HUES6 (cell line): ENCODE data around the gene FOXG1.
A peak's percentile ranks its signal among the peaks of the same experiment; 100 is the strongest.

Experiments used
- H3K27ac ChIP-seq: 2 replicates; pipeline ENCODE4 v1.7.0; 2013; ENCODE audit warnings: low read depth, mild to moderate bottlenecking, low read length, inconsistent platforms
- H3K27me3 ChIP-seq: 2 replicates; pipeline ENCODE4 v1.6.1; 2013; ENCODE audit warnings: low read length; ENCODE audit not compliant: control insufficient read depth, insufficient read depth
- H3K36me3 ChIP-seq: 2 replicates; pipeline ENCODE4 v1.6.1; 2013; ENCODE audit warnings: low read length; ENCODE audit not compliant: control insufficient read depth, insufficient read depth
- H3K4me1 ChIP-seq: 2 replicates; pipeline ENCODE4 v1.6.1; 2013; ENCODE audit warnings: low read length; ENCODE audit not compliant: control insufficient read depth, insufficient read depth
- H3K4me3 ChIP-seq: 2 replicates; pipeline ENCODE4 v1.5.1; 2013; ENCODE audit warnings: low read depth, low read length
- H3K9ac ChIP-seq: one replicate; pipeline ENCODE4 v1.6.1; 2013; ENCODE audit warnings: mild to moderate bottlenecking, low read length
- H3K9me3 ChIP-seq: 2 replicates; pipeline ENCODE4 v1.6.1; 2013; ENCODE audit warnings: low read depth, low read length; ENCODE audit not compliant: control insufficient read depth, insufficient read depth

Gene FOXG1

DNA sequence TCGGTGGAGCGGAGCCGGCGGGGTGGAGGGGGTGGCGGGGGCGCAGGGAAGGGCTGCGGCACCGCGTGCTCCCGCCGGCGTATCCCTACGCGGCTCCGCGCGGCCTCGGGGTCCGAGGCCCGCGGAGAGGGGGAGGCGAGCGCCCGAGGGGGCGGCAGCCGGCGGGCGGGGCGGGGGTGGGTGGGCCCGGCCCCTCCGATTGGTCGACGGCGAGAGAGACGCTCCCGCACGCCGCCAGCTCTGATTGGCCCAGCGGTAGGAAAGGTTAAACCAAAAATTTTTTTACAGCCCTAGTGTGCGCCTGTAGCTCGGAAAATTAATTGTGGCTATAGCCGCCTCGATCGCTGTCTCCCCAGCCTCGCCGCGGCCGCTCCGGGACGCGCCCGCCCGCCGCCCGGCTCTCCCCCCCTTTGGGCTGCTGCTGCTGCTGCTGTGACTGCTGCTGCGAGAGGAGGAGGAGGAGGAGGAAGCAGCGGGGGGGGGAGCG is at the start of gene FOXG1:
Gene FOXG1, plus strand, starts transcription at position 319 of the 487 bp plus-strand sequence. CDS start 493 bp downstream, outside the sequence.
- Histone ChIP-seq H3K9me3 (no peaks in the 10 kb centered on the region), H3K27me3 (peaks cover 92% of the 10 kb centered on the region), H3K4me3 (peak within 1 kb of the TSS; percentile 77), H3K36me3 (no peaks in the 10 kb centered on the region), H3K4me1 (peaks cover 22% of the 10 kb centered on the region), H3K27ac (no peak within 1 kb of the TSS), H3K9ac (peak within 1 kb of the TSS; percentile 54)

- Histone ChIP-seq H3K27ac (no peak overlapping the region), H3K9me3 (no peaks in the 10 kb centered on the region), H3K4me3 (no peak overlapping the region), H3K36me3 (no peaks in the 10 kb centered on the region), H3K9ac (no peak overlapping the region), H3K4me1 (no peaks in the 10 kb centered on the region), H3K27me3 (no peaks in the 10 kb centered on the region)
These were observed 47.5 kb upstream of the FOXG1 start for GRCh38 chr14:28719130-28719529.

- no peaks in the 10 kb centered on the region for H3K36me3 ChIP-seq
- no peaks in the 10 kb centered on the region for H3K9me3 ChIP-seq
- H3K4me1 ChIP-seq = 0 out of 2 replicates have a peak, but pooled peaks cover 4% of the 10 kb centered on the region
- H3K27me3 ChIP-seq = no peaks in the 10 kb centered on the region
- no peak overlapping the region for H3K9ac ChIP-seq
- H3K27ac ChIP-seq = no peak overlapping the region
- H3K4me3 ChIP-seq = no peak overlapping the region
These were observed 35.2 kb upstream of the FOXG1 start for GRCh38 chr14:28731358-28731757.

GRCh38 chr14:28742171-28742846 is 24.3 kb upstream of the FOXG1 start:
- peaks cover 6% of the 10 kb centered on the region; the same call in 1 of the 2 replicates for H3K9me3 ChIP-seq
- no peak overlapping the region for H3K9ac ChIP-seq
- no peaks in the 10 kb centered on the region for H3K27me3 ChIP-seq

DNA sequence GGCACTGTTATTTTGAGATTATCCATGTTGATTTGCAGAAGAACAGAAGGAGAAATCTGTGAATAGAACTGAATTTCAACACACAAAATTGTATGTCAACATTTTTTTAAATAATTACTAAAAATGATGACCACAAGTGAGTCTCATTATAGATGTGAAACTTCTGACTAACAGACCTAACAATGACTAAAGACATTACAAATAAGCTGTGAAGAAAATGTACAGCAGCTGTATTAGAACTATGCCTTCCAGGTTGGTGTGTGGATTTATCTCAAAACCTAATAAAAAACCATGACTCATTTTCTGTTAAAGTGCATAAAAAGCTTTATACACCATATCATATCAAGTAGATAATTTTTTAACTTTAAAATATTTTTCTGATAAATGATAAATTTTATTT is 22.5 kb upstream of the FOXG1 start:
- Histone ChIP-seq H3K36me3 (no peaks in the 10 kb centered on the region), H3K4me1 (no peaks in the 10 kb centered on the region; the same call in 1 of the 2 replicates), H3K27ac (no peak overlapping the region), H3K9me3 (peaks cover 7% of the 10 kb centered on the region; the same call in 1 of the 2 replicates), H3K4me3 (no peak overlapping the region), H3K27me3 (no peaks in the 10 kb centered on the region), H3K9ac (no peak overlapping the region)

More at GRCh38 chr14:28742171-28742846, 24.3 kb upstream of the FOXG1 start:
- Histone ChIP-seq H3K27ac (peak overlapping the region; percentile 63; the same call in 1 of the 2 replicates), H3K36me3 (no peaks in the 10 kb centered on the region), H3K4me3 (no peak overlapping the region), H3K4me1 (no peaks in the 10 kb centered on the region; the same call in 1 of the 2 replicates)

GRCh38 chr14:28745176-28745575 is 21.4 kb upstream of the FOXG1 start:
- H3K36me3 ChIP-seq = no peaks in the 10 kb centered on the region
- H3K9me3 ChIP-seq = peaks cover 7% of the 10 kb centered on the region; the same call in 1 of the 2 replicates
- no peak overlapping the region for H3K27ac ChIP-seq
- no peak overlapping the region for H3K4me3 ChIP-seq
- H3K9ac ChIP-seq = no peak overlapping the region
- no peaks in the 10 kb centered on the region; the same call in 1 of the 2 replicates for H3K4me1 ChIP-seq
- no peaks in the 10 kb centered on the region; the same call in 1 of the 2 replicates for H3K27me3 ChIP-seq

- H3K27me3 ChIP-seq = no peaks in the 10 kb centered on the region; the same call in 1 of the 2 replicates
- no peak overlapping the region for H3K27ac ChIP-seq
- no peak overlapping the region for H3K4me3 ChIP-seq
- no peak overlapping the region for H3K9ac ChIP-seq
- H3K36me3 ChIP-seq = no peaks in the 10 kb centered on the region
- peaks cover 7% of the 10 kb centered on the region; the same call in 1 of the 2 replicates for H3K9me3 ChIP-seq
- H3K4me1 ChIP-seq = no peaks in the 10 kb centered on the region; the same call in 1 of the 2 replicates
These were observed 20.3 kb upstream of the FOXG1 start for GRCh38 chr14:28746247-28746646.

- no peaks in the 10 kb centered on the region for H3K36me3 ChIP-seq
- H3K9ac ChIP-seq = no peak overlapping the region
- peaks cover 16% of the 10 kb centered on the region for H3K4me1 ChIP-seq
These were observed 15.0 kb upstream of the FOXG1 start for GRCh38 chr14:28751467-28752058.

GRCh38 chr14:28754209-28754985 is 12.2 kb upstream of the FOXG1 start:
- H3K27ac ChIP-seq = no peak overlapping the region
- no peaks in the 10 kb centered on the region for H3K9me3 ChIP-seq
- no peaks in the 10 kb centered on the region for H3K36me3 ChIP-seq
- H3K27me3 ChIP-seq = peaks cover 59% of the 10 kb centered on the region
- peaks cover 26% of the 10 kb centered on the region for H3K4me1 ChIP-seq
- H3K9ac ChIP-seq = no peak overlapping the region
- no peak overlapping the region for H3K4me3 ChIP-seq

More at GRCh38 chr14:28751467-28752058, 15.0 kb upstream of the FOXG1 start:
- Histone ChIP-seq H3K9me3 (peaks cover 7% of the 10 kb centered on the region; the same call in 1 of the 2 replicates), H3K27me3 (peaks cover 31% of the 10 kb centered on the region), H3K4me3 (no peak overlapping the region), H3K27ac (no peak overlapping the region)

DNA sequence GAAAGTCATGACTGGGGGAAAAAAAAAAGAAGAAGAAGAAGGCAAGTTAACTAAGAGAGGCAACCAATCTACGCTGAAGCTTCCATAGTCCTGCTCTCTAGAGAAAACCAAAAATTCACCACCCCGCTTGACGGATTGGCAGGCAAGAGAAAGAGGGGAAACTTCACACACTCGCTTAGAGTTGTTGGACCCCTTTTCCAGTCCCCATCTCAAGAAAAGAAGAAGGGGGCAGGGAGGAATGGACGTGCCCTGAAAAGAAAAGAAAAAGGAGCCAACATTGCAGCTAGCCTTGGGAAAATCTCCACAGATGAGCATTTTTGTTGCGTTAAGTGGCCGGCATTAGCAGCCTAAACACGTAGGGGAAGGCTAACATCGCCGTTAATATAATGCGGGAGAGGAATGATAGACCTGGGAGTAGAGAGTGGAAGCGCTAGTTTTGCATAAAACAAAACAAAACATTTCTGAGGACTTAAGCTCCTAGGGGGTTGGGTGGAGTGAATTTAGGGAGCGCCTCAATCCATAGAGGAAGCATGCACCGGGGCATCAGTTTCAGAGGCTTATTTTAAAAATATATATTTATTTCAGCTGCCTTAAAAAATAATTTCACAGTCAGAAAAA is 11.3 kb upstream of the FOXG1 start:
- H3K27me3 ChIP-seq = peaks cover 68% of the 10 kb centered on the region

More for the DNA sequence above, 11.3 kb upstream of the FOXG1 start:
- H3K9ac ChIP-seq = no peak overlapping the region
- H3K36me3 ChIP-seq = no peaks in the 10 kb centered on the region
- no peak overlapping the region; the same call in 1 of the 2 replicates for H3K4me3 ChIP-seq
- H3K4me1 ChIP-seq = peaks cover 31% of the 10 kb centered on the region
- H3K9me3 ChIP-seq = no peaks in the 10 kb centered on the region
- no peak overlapping the region for H3K27ac ChIP-seq
